Mesothelial cell of epicardium (in vitro differentiated cells): ENCODE data around the gene PDZD4. TPM values are rescaled to one million over a fixed set of nuclear protein-coding genes. Genes with fewer than 3 reads are reported as not detected.

ENCODE experiments used
- DNase-seq, 2 experiments: peaks; one replicate each; pipeline ENCODE4 v3.0.0; 2021; ENCODE audit warnings: low spot score in 2 of 2; ENCODE audit not compliant: unreplicated experiment in 2 of 2
- H3K27ac Mint-ChIP-seq: 2 replicates; pipeline ENCODE4 v1.8.0; 2021; ENCODE audit warnings: mixed read lengths
- H3K27me3 Mint-ChIP-seq: 2 replicates; pipeline ENCODE4 v1.8.0; 2021; ENCODE audit warnings: low read depth, mixed read lengths
- H3K36me3 Mint-ChIP-seq: 2 replicates; pipeline ENCODE4 v1.8.0; 2021; ENCODE audit warnings: mixed read lengths
- H3K4me1 Mint-ChIP-seq: 2 replicates; pipeline ENCODE4 v1.8.0; 2021; ENCODE audit warnings: mixed read lengths
- H3K4me3 Mint-ChIP-seq: 2 replicates; pipeline ENCODE4 v1.8.0; 2021; ENCODE audit warnings: mild to moderate bottlenecking, moderate library complexity, mixed read lengths
- H3K9me3 Mint-ChIP-seq: 2 replicates; pipeline ENCODE4 v1.8.0; 2021; ENCODE audit warnings: mixed read lengths
- CTCF ChIP-seq: fragments of 200-600 bp; sonication (generic); IDR thresholded peaks from one replicate; pipeline ENCODE4 v1.5.0; 2021; ENCODE audit warnings: antibody characterized with exemption; ENCODE audit not compliant: unreplicated experiment
- total RNA-seq: library from RNA; stranded (reverse); gene quantifications from 3 replicates; pipeline ENCODE4 v1.2.1, GENCODE V29; 2021

PDZD4 gene
- total RNA-seq, 1 donor from 2014 or later: 7.6 TPM

- no peaks in the 10 kb centered on the region for H3K36me3 Mint-ChIP-seq
- H3K27me3 Mint-ChIP-seq: peaks cover 2% of the 10 kb centered on the region
Observed at GRCh38 chrX:153865321-153865580, 34.9 kb upstream of the PDZD4 start.

DNA sequence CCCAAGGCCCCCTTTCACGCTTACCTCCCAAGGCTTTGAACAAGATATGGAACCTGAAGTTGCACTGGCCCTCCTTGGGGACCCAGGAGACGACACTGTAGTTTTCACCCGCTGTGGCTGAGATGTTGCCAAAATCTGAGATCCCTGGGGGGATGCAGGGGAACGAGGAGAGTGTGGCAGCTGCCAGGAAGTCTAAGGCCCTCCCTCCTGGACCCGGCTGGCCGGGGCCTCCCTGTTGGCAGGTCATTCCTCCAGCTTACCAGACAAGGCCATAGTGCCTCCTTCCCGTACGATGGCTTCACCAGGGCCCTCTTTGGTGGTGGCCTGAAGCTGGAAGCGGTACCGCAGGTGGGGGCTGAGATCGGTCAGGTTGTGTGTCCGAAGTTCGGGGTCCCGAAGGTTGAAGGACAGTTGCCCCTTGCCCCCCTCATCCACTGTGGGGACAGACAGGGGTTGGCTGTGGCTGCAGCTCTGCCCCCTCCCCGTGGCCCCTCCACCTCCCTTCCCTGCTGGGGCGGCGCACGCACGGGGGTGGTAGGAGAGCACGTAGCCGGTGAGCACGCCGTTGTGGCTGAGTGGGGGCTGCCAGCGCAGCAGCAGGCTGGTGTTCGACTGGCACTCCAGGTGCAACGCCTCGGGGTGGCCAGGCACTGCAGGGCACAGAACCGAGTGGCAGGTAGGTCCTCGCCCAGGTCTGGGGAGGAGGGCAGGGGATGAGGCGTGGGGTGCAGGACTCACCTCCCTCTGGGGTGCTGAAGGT lies 34.4 kb upstream of the PDZD4 start:
- Mint-ChIP-seq H3K9me3 (peaks cover 5% of the 10 kb centered on the region), H3K27ac (no peak overlapping the region), H3K36me3 (no peaks in the 10 kb centered on the region), H3K27me3 (peaks cover 4% of the 10 kb centered on the region), H3K4me3 (no peak overlapping the region), H3K4me1 (peaks cover 6% of the 10 kb centered on the region)
- no peak for DNase-seq
- no peak for TF ChIP-seq CTCF

More at GRCh38 chrX:153865321-153865580, 34.9 kb upstream of the PDZD4 start:
- Mint-ChIP-seq H3K9me3 (peaks cover 5% of the 10 kb centered on the region), H3K4me1 (peaks cover 6% of the 10 kb centered on the region), H3K4me3 (no peak overlapping the region), H3K27ac (no peak overlapping the region)
- no peak for DNase-seq
- no peak for TF ChIP-seq CTCF

DNA sequence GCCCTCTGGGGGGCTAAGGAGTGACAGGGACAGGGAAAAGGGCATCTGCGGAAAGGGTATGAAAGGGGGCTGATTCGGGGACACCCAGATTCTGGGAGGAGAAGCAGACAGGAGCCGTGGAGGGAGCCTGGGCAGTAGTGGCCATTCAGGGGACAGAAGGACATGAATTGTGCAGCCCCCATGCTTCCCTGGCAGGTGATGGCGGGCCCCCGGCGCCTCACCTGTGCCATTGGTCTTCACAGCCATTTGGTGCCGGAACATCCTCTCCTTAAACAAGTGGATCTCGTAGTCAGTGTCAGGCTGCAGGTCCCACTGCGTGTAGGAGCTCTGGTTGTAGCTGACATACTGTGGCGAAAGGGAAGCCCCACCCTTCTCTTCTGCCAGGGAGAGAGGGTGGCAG lies 33.8 kb upstream of the PDZD4 start:
- Mint-ChIP-seq H3K36me3 (no peaks in the 10 kb centered on the region), H3K27ac (no peak overlapping the region), H3K4me3 (no peak overlapping the region), H3K27me3 (peaks cover 8% of the 10 kb centered on the region), H3K9me3 (peaks cover 5% of the 10 kb centered on the region), H3K4me1 (peaks cover 6% of the 10 kb centered on the region)
- no peak for TF ChIP-seq CTCF
- DNase-seq: no peak

DNA sequence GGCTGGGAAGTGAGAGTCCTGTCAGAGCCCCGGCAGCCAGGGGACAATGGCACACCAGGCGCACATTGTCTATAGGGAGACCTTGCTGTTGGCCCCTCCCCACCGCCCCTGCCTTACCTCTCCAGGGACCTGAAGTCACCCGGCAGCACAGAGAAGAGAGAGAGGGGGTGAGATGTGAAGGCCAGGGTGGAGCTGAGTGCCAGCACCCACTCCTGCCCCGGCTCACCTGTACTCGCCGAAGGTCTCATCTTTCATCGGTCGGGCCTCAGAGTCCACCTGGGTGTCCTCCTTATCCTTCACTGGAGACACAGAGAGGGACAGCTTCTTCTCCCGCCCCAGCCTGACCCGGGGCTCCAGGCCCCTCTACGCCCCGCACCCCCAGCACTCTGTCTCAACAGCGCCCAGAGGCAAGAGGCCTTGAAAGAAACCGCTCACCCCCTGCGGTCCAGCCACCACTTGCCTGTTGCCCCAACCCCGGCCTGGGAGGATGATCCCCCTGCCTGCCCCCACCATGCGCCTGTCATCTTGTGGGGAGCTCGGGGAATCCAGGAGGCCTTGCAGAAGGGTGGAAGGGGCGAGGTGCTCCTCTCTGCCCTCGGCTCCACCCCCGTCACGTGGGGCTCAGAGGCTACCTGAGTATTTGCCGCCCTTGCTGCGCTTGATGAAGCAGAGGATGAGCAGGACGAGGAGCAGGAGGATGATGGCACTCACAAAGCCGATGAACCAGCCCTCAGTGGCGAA lies 33.1 kb upstream of the PDZD4 start:
- H3K4me1 Mint-ChIP-seq: peaks cover 6% of the 10 kb centered on the region
- no peaks in the 10 kb centered on the region for H3K36me3 Mint-ChIP-seq
- no peak overlapping the region for H3K27ac Mint-ChIP-seq
- no peak for DNase-seq
- H3K4me3 Mint-ChIP-seq: no peak overlapping the region
- peaks cover 12% of the 10 kb centered on the region for H3K27me3 Mint-ChIP-seq
- TF ChIP-seq CTCF: no peak
- peaks cover 5% of the 10 kb centered on the region for H3K9me3 Mint-ChIP-seq

- Mint-ChIP-seq H3K4me1 (peaks cover 6% of the 10 kb centered on the region), H3K27me3 (peaks cover 13% of the 10 kb centered on the region), H3K36me3 (no peaks in the 10 kb centered on the region), H3K4me3 (no peak overlapping the region), H3K27ac (no peak overlapping the region), H3K9me3 (peaks cover 5% of the 10 kb centered on the region)
- TF ChIP-seq CTCF: no peak
- DNase-seq: no peak
Observed at GRCh38 chrX:153862369-153863250, 32.3 kb upstream of the PDZD4 start.
